Glomerular endothelial cell (primary cell): ENCODE results near the gene APBA3. TPM values are rescaled to one million over a fixed set of nuclear protein-coding genes. Genes with fewer than 3 reads are reported as not detected.
"Not testable (repeated sequence)": the region's sequence is repeated elsewhere in the genome, so short reads cannot be mapped to it uniquely, and the experiment has no call there.

Source experiments
- DNase-seq: peaks from one replicate; pipeline ENCODE4 v3.0.0-alpha.2; 2011; ENCODE audit warnings: low read depth, low spot score; ENCODE audit errors: extremely low read depth
- total RNA-seq: library from RNA; depleted of rRNA; stranded (reverse); fragments of >200 nt; gene quantifications from 2 replicates; pipeline ENCODE4 v1.2.3, GENCODE V29; 2015

Gene APBA3
- total RNA-seq, 1 donor from 2014 or later = 50.1 TPM

DNA sequence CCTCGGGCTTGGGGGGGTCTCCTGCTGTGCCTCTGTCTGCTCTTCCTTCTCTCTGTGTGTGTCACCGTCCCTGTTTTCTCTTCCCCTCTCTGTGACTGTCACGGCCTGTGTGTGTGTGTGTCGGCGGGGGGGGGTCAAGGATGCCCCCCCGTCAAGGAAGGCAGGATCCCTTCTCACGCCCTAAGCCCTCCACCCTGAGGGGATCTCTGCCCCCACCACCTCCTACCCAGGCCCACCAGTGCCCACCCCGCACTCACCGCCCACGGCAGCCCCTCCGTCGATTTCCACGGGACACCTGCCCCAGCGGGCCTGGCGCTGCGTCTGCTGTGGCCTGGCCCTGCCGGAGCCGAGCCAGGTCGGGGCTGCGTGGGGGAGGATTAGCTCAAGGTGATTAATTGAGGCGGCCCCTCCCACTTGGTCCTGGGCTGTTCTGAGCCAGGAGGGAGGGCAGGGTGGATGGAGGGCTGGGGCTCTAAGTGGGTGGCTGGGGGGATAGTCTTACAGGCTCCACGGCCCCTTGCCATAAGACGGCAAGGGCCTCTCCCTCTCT, 10.5 kb upstream of the APBA3 start, which contains the start of gene RAX2:
Gene RAX2, minus strand, starts transcription at position 323 of the 550 bp plus-strand sequence. CDS start 486 bp downstream, outside the sequence.
- no peak for DNase-seq

GRCh38 chr19:3771000-3771905, 9.8 kb upstream of the APBA3 start:
- no peak for DNase-seq

GRCh38 chr19:3770136-3770999, 8.9 kb upstream of the APBA3 start:
- no peak for DNase-seq

- no peak for DNase-seq
Observed at GRCh38 chr19:3769494-3769893, 8.0 kb upstream of the APBA3 start.

GRCh38 chr19:3768748-3769099, 7.2 kb upstream of the APBA3 start:
- no peak for DNase-seq

- no peak for DNase-seq
Observed at GRCh38 chr19:3768015-3768747, 6.7 kb upstream of the APBA3 start.

DNA sequence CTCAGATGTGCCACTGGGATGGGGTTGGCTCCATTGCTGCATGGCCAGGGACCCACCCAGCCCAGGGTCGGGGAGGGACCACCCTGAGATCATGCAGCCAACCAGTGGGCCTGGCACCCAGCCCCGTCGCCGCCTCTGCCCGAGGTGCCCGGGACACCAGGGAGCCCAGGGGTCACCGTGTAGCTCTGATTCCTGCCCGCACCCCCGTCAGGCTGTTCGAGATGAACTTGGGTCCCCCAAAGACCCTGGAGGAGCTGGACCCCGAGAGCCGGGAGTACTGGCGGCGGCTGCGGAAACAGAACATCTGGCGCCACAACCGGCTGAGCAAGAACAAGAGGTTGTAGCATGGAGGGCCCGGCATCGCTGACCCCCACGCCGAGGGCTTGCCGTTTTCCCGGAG, 5.6 kb upstream of the APBA3 start:
- DNase-seq = no peak

- no peak for DNase-seq
Observed at GRCh38 chr19:3766520-3766919, 5.0 kb upstream of the APBA3 start.

GRCh38 chr19:3765757-3766156, 4.3 kb upstream of the APBA3 start:
- not testable (repeated sequence) for DNase-seq

DNA sequence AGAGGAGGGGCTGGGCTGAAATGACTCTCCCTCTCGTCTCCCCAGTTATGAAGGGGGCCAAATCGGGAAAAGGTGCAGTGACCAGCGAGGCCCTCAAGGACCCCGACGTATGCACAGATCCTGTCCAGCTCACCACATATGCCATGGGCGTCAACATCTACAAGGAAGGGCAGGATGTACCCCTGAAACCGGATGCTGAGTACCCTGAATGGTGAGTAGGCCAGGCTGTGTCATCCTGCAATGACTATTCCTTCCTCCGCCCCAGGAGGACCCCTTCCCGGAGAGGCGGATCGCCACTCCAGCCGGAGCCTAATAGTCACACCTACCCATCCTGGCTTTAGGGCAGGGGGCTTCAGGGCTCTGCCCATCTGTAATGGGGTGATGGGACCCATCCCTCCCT, 3.6 kb upstream of the APBA3 start:
- DNase-seq = no peak

DNA sequence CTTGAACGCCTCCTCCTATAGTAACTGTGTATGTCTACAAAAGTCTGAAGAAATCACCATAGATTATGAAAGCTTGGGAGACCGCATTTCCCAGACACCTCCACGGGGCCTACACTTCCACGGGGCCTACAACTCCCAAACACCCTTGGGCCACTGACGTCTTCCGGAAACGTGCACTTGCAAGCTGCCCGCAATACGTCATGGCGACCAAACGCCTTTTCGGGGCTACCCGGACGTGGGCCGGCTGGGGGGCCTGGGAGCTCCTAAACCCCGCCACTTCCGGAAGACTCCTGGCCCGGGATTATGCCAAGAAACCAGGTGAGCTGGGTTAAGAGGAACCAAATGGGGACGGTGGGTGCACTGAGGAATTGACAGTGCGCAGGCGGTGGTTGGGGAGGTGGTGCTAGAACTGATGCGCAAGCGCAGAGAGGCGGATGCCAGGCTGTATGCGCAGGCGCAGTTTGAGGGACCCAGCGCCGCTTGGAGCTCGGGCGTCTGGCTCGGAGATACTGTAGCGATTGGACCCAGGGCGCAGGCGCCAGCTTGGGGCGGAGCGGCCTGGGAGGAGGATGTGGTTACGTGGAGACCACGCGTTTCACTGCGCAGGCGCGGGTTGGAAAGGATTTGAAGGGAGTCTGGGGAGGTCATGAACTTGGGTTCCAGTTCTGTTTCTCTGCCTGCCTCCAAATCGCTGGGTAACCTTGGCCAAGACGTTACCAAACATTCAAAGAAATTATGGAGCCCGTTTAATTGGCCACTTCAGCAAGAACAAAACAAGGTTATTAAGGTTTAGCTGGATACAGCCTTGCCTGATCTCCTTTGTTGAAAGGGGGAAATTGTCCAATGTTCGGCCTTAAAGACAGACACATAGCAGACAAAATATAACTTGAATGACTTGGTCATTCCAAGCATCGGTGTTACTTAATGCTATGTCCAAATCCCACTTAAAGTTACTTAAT, 1.3 kb upstream of the APBA3 start, which contains the start of gene MRPL54:
Gene MRPL54, plus strand, starts transcription at position 182 of the 959 bp plus-strand sequence. Its CDS starts 19 bp downstream, at position 201.
- peak; percentile 96 for DNase-seq

- DNase-seq = no peak
Observed at GRCh38 chr19:3762130-3762473, 610 bp upstream of the APBA3 start.

- no peak for DNase-seq
Observed at GRCh38 chr19:3760871-3761361, 576 bp downstream of the APBA3 start.

DNA sequence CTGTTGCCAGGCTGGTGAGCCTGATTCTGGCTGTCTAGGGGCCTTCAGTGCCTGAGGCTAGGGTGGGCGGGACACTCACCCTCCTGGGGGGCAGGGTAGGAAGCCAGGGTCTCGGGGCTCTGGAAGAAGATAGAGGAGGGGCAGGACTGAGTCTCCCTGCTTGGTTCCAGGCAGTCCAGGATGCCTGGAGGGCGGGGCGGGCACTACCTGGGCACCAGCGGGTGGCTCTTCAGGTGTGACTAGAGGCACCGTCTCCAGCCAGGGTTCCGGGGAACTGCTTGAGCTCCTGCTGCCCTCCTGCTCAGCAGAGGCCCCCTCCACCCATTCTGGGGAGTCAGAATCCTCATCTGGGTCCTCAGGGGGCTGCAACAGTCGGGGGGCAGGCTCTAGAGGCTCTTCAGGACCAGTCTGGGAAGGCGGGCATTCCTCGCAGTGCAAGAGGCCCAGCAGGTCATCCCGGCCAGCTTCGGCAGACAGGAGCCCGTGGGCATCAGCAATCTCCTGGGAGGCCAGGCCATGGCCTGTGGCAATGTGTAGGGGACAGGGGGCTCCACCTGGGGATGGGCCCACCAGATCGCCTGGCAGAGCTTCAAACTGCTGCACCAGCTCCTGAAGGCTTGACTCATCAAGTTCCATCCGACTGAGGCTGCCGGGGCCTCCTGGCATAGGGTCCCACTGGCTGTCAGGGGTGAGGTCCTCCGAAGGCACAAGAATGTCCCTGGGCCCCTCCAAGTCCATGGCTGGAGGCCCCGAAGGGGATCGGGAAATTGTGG, 1.8 kb downstream of the APBA3 start:
- DNase-seq = no peak

GRCh38 chr19:3758297-3758696, 3.2 kb downstream of the APBA3 start:
- not testable (repeated sequence) for DNase-seq

DNA sequence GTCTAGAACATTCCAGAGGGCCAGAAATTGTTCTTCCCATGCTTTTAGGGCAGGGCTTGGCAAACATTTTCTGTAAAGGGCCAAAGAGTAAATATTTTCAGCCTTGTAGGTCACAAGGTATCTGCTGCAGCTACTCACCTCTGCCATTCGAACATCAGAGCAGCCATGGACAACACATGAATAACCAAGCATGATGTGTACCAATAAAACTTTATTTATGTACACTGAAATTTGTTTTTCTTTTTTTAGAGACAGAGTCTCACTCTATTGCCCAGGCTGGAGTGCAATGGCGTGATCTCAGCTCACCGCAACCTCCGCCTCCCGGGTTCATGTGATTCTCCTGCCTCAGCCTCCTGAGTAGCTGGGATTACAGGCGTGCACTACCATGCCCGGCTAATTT, 3.8 kb downstream of the APBA3 start:
- not testable (repeated sequence) for DNase-seq

- DNase-seq = no peak
Observed at GRCh38 chr19:3753631-3754410, 7.7 kb downstream of the APBA3 start.

DNA sequence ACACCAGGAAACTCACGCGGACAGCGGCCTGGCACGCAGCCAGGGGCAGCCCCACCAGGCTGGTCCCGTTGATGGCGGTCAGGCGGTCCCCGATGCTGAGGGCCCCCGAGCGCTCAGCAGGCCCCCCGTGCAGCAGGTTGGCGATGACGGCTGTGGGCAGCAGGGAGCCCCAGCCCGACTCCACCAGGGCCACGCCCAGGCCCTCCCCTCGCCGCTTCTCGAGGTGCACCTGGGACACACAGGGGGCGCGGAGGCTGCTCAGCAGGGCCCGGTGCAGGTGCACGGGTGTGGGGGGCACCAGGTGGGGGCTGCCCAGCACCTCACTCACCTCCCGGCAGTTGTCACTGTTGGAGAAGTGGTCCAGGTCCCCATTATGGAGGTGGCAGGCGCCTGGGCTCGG, 9.0 kb downstream of the APBA3 start:
- DNase-seq = no peak
